WERI-Rb-1 (cell line): ENCODE measurements around the gene GAB1.

ENCODE experiments used
- DNase-seq: peaks from one replicate; pipeline ENCODE4 v3.0.0-alpha.2; 2020
- H3K27ac ChIP-seq: fragments of 250-450 bp; sonication (Bioruptor Pico); 2 replicates; pipeline ENCODE4 v1.5.1; 2020; ENCODE audit warnings: mild to moderate bottlenecking, moderate library complexity
- H3K27me3 ChIP-seq: fragments of 250-450 bp; sonication (Bioruptor Pico); 2 replicates; pipeline ENCODE4 v1.5.1; 2021; ENCODE audit warnings: mild to moderate bottlenecking, low read depth, moderate library complexity; ENCODE audit not compliant: insufficient read depth, severe bottlenecking
- H3K36me3 ChIP-seq: fragments of 250-450 bp; sonication (Bioruptor Pico); 2 replicates; pipeline ENCODE4 v1.5.1; 2020; ENCODE audit warnings: mild to moderate bottlenecking, moderate library complexity
- H3K4me3 ChIP-seq: 2 replicates; pipeline ENCODE4 v1.5.1; 2011; ENCODE audit warnings: low read depth, mild to moderate bottlenecking, control low read depth, low read length
- H3K9me3 ChIP-seq: fragments of 250-450 bp; sonication (Bioruptor Pico); 2 replicates; pipeline ENCODE4 v1.5.1; 2021; ENCODE audit warnings: mild to moderate bottlenecking, moderate library complexity; ENCODE audit not compliant: severe bottlenecking
- CTCF ChIP-seq: IDR thresholded peaks from 2 replicates; pipeline ENCODE4 v1.5.1; 2011; ENCODE audit warnings: low read depth, mild to moderate bottlenecking, control low read depth, inconsistent platforms, low read length

GAB1 gene

GRCh38 chr4:143394739-143395453, 58.2 kb downstream of the GAB1 start:
- DNase-seq, result no peak
- no peaks in the 10 kb centered on the region for H3K27me3 ChIP-seq
- H3K9me3 ChIP-seq, result no peaks in the 10 kb centered on the region
- no peak for TF ChIP-seq CTCF
- no peaks in the 10 kb centered on the region for H3K36me3 ChIP-seq
- H3K27ac ChIP-seq, result no peak overlapping the region
- no peak overlapping the region for H3K4me3 ChIP-seq

GRCh38 chr4:143396695-143397094, 60.0 kb downstream of the GAB1 start:
- no peaks in the 10 kb centered on the region for H3K27me3 ChIP-seq
- no peak for DNase-seq
- TF ChIP-seq CTCF, result peak; percentile 29; the same call in 1 of the 2 replicates
- H3K4me3 ChIP-seq, result no peak overlapping the region
- H3K27ac ChIP-seq, result no peak overlapping the region
- no peaks in the 10 kb centered on the region for H3K9me3 ChIP-seq
- no peaks in the 10 kb centered on the region for H3K36me3 ChIP-seq

- Histone ChIP-seq H3K9me3 (no peaks in the 10 kb centered on the region), H3K27ac (no peak overlapping the region), H3K27me3 (no peaks in the 10 kb centered on the region), H3K4me3 (no peak overlapping the region), H3K36me3 (no peaks in the 10 kb centered on the region)
- no peak for TF ChIP-seq CTCF
- no peak for DNase-seq
Measured at GRCh38 chr4:143397335-143397734, 60.7 kb downstream of the GAB1 start.

GRCh38 chr4:143397887-143398286, 61.2 kb downstream of the GAB1 start:
- Histone ChIP-seq H3K27me3 (no peaks in the 10 kb centered on the region), H3K36me3 (no peaks in the 10 kb centered on the region), H3K4me3 (no peak overlapping the region), H3K9me3 (no peaks in the 10 kb centered on the region), H3K27ac (no peak overlapping the region)
- no peak for TF ChIP-seq CTCF
- DNase-seq, result no peak

GRCh38 chr4:143399113-143399949, 62.7 kb downstream of the GAB1 start:
- DNase-seq, result no peak
- Histone ChIP-seq H3K36me3 (no peaks in the 10 kb centered on the region), H3K27ac (no peak overlapping the region), H3K9me3 (no peaks in the 10 kb centered on the region), H3K4me3 (no peak overlapping the region), H3K27me3 (no peaks in the 10 kb centered on the region)
- peak; percentile 56 for TF ChIP-seq CTCF
